ENCODE measurements around the gene IGF2R. TPM values are rescaled to one million over a fixed set of nuclear protein-coding genes. Genes with fewer than 3 reads are reported as not detected.

IGF2R gene
- total RNA-seq, 1 donor from 2014 or later, result 111 TPM

DNA sequence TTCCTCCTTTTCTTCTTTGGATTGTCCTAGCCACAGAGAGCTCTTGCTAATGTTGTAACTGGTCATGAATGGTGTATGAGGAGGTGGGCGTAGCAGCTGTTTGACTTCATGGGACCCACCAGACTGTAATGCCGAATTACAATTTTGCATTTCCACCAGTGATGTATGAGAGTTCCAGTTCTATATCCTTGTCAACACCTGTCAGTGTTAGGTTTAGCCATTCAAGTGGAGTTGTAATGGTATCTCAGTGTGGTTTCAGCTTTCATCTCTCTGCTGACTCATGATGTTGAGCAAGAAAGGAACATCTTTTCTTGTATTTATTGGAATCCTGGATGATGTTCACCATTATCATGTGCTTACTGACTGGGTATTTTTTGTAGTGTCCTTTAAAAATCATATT, 5.1 kb downstream of the IGF2R start:
- DNase-seq (ENCODE audit: low spot score), result no peak

DNA sequence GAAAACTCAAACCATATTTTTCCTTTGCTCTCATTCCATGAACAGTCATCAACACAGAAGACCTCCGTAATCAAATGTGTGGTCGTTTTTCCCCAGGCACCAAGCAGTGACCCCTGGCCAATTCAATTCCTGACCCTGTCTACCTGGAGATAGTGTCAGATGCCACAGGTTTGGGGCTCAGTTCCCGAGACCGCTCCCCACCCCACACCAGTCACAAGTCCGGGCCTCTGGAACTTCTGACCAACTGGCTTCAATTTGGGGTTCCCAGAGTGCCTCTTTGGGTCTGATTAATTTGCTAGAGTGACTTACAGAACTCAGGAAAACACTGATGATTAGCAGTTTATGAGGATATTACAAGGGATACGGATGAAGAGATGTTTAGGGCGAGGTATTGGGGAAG, 6.0 kb downstream of the IGF2R start:
- DNase-seq (ENCODE audit: low spot score), result no peak

DNA sequence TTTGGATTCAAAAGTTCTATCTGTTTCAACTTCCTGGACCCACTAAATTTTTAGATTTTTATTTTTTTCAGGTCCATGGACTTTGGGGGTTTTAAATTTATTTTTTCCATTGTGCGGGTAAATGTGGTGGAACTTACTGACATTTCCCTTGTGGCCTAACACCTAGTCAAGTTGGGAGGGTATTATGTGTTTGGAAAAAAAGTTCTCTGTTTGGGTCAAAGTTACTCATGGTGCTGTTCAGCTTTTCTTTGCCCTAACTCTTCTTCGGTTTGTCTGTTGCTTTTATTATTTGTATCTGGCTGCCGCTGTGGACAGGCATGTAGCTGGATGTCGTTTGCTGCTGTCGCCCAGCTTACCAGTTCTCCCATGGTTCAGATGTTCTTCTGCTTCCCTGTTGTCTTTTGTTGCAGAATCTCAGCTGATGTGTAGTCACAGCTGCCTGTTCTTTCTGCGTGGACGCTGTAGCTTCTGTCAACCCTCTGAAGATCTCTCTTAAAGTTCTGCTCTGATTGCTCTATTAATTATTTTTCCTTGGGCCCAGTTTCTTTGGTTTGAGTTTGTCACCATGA, 7.9 kb downstream of the IGF2R start:
- no peak for DNase-seq (ENCODE audit: low spot score)

- DNase-seq (ENCODE audit: low spot score), result no peak
These were observed 8.5 kb downstream of the IGF2R start for GRCh38 chr6:159977255-159977903.

DNA sequence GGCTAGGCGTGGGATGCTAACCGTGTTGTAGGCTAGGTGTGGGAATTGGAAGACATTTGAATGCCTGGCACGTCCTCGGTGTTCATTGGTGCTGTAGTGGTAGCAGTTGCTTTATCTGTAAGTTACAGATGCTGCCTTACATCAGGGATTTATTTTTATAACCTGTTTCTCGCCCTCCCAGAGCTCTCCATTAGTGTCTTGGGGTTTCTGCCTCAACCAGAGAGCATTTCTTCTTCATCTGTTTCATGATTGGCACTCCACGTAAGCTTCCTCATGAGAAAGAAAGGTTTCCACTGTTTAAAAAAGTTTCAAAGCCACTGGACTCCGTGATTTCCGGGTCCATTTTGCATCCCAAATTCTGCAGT, 9.0 kb downstream of the IGF2R start:
- no peak for DNase-seq (ENCODE audit: low spot score)

GRCh38 chr6:159978291-159979135, 9.6 kb downstream of the IGF2R start:
- DNase-seq (ENCODE audit: low spot score), result no peak

- no peak for DNase-seq (ENCODE audit: low spot score)
These were observed 10.4 kb downstream of the IGF2R start for GRCh38 chr6:159979136-159979874.

DNA sequence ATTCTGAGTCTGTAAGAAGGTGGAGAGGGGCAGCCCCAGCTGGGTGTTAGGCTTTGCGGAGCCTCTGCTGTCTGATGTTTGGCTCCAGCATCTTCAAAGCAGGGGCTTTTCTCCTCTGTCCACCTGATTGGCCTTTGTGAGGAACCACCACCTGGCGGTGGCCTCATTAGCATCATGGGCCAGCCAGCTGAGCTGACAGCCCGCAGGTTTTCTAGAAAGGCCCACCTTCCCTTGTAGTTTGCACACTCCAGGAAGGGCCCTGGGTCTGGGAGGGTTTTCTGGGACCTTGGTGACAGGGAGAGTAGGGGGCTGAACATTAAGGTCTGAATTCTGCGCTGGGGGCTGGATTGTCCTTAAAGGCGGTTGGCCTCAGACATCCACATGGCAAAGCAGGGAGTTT, 11.6 kb downstream of the IGF2R start:
- DNase-seq (ENCODE audit: low spot score), result no peak

- no peak for DNase-seq (ENCODE audit: low spot score)
These were observed 12.2 kb downstream of the IGF2R start for GRCh38 chr6:159981071-159981402.

- no peak for DNase-seq (ENCODE audit: low spot score)
These were observed 12.7 kb downstream of the IGF2R start for GRCh38 chr6:159981403-159982245.

DNA sequence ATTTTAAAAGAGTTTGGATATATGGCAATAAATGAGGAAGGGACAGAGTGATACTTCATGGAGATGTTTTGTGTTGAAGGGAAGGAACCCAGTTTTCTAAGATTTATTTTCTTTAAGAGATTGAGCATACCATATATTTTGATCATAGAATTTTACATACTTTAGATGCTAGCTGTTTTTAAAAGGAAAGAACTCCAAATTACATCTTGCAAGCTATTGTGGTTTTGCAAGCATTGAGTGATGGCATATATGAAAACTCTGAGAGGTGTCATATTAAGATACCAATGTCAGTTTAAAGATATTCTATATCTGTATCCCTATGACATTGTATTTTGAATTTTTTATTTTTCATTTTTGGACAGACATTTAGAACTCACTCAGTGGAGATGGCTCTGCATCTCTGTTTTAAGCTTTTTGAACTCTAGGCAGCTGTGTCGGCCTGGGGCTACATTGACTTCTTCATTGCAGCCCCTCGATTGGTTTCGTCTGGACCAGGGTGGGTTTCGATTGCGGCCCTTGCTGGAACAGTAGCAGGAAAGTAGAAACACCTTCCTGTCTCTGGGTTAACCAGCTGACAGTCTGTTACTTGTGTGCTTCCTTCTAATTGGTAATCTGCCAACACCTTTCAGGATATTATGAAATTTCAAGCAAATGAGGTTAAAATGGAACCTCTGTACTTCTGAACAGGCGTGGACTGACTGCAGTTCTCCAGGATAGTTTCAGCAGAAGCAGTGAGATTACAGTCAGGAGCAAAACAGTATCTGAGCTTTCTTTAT, 14.0 kb downstream of the IGF2R start:
- no peak for DNase-seq (ENCODE audit: low spot score)

DNA sequence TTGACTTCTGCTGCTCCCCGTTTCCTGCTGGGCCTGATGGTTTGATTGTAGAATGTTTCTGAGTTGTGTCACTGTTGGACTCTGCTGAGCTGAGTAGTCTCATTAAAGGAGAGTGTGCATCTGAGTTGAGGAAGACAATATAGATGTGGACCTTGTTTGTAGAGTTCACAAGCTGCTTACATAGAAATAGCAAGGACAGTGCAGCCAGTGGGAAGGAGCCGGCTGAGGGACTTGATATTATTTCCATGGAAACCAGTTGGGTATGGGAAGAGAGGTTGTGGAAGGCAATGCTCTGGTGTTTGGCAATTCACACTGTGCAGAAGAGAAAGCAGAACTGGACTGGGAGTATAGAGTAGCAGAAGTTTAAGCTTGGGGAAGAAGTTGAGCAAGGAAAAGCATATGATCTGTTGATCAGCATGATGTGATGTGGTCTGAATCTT, 14.8 kb downstream of the IGF2R start:
- no peak for DNase-seq (ENCODE audit: low spot score)

GRCh38 chr6:159984268-159984786, 15.4 kb downstream of the IGF2R start:
- no peak for DNase-seq (ENCODE audit: low spot score)

DNA sequence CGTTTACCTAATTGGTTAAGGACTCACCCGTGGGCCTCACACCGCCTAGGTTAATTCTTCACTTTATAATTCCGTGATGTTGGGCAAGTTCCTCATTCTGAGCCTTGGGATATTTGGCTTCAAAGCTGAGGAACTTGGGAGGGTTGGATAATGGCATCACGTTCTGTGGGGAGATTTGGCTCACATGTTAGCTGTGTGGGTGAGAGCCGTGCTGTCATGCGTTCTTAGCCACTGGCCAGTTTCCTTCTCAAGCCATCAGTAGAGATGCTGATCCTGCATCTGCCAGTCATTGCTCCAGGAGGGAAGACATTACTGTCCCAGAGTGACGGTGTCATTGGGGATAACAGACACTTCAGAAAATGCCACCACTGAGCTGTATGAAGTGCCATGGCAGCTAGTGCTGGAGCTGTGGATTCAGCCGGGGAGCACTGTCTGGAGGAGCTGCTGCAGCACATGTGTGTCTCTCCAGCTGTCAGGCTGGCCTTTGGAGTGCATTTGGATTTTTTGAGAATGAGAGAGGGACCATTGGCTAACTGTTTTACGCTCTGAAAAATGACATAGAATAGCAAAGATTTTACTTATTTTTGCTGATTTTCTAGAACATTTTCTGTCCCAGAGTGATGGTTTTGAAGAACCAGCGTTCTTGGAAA, 16.5 kb downstream of the IGF2R start:
- DNase-seq (ENCODE audit: low spot score), result no peak

- DNase-seq (ENCODE audit: low spot score), result no peak
These were observed 20.1 kb downstream of the IGF2R start for GRCh38 chr6:159988983-159989454.

GRCh38 chr6:159989492-159990480, 20.9 kb downstream of the IGF2R start:
- DNase-seq (ENCODE audit: low spot score), result no peak

- DNase-seq (ENCODE audit: low spot score), result no peak
These were observed 23.5 kb downstream of the IGF2R start for GRCh38 chr6:159992366-159992765.

DNA sequence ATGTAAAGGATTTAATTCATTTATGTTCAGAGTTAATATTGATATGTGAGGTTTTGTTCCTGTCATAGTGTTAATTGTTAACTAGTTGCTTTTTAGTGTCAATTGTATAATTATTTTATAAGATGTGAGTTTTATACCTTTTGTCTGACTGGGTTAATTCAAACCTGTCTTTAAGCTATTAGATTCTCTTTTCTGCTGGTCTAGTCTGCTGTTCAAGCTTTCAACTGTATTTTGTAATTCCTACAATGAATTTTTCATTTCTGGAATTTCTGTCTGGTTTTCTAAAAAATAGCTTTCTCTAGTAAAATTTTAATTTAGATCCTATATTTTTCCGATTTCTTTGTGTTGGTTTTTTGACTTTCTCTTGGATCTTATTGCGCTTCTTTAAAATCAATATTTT, 26.5 kb downstream of the IGF2R start:
- DNase-seq (ENCODE audit: low spot score), result no peak

Data from mesenteric fat pad (tissue), 1 donor.